ENCODE measurements around the gene ANO10. TPM values are rescaled to one million over a fixed set of nuclear protein-coding genes. Genes with fewer than 3 reads are reported as not detected.
"Not testable (repeated sequence)": the region's sequence is repeated elsewhere in the genome, so short reads cannot be mapped to it uniquely, and the experiment has no call there.

ANO10 gene
- total RNA-seq, 2 experiments from 2014 or later: 19.9 TPM

DNA sequence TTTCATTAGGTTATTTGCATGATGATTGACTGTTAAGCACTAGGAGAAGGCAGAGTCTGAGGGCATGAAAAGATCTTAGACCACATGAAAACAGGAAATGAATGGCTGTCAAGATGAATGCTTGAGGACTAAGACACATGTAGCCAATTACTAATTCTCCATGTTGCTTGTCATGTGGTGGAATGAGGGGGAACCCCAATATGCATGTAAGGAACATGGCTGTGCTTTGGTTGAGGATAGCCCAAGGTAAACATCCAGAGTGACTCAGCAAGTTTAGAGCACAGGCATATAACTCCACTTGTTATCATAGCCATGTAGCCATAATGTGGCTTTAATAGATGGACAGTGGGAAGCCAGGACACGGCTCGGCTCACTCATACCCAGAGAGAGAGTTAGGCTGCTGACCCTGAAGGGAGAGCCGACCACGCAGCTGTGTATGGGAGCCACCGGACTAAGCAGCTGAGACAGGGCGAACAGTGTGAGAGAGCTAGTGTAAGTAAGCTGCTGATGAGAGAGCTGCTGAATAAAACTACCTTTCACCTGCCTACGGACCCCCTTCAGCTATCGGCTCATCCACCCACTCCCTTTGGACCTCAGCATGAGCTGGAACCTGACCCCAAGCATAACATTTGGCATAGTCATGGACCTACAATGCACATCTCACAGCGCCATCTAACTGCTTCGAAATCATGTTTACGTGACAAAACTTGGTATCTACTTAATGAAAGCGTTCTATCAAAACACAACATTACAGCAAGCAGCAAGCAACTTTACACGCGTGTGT, 37.6 kb downstream of the ANO10 start:
- DNase-seq: no peak
- Mint-ChIP-seq H3K4me1 (peaks cover 11% of the 10 kb centered on the region), H3K4me3 (no peak overlapping the region), H3K27ac (no peak overlapping the region), H3K36me3 (ENCODE audit: low read depth) (peaks cover 2% of the 10 kb centered on the region), H3K27me3 (no peaks in the 10 kb centered on the region), H3K9me3 (peaks cover 3% of the 10 kb centered on the region)
- CTCF ChIA-PET: no interaction called here
- POLR2A ChIA-PET: interaction anchor here (0.6 kb wide), 1 partner anchor 264 kb away, joined by 3 read pairs; no protein-coding TSS in a partner anchor

DNA sequence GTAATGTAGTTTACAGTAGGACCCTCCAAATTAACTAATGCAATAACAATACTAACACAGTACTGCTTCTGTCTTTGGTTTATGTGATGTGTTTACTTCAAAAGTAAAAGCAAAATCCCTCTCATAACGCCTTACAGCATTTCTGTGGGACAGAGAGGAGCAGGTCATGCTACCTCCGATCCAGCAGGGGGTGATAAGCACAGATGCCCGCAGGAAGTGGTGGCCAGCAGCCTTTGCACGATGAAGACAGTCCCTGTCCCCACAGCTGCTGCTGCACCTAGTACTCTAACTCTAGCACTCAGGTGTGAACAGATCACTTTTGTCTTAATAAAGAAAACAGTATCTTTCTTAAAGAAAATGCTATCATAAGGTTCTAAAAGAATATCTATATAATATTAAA, 38.3 kb downstream of the ANO10 start:
- no peak overlapping the region for H3K4me3 Mint-ChIP-seq
- H3K27ac Mint-ChIP-seq: no peak overlapping the region
- DNase-seq: no peak
- peaks cover 11% of the 10 kb centered on the region for H3K4me1 Mint-ChIP-seq
- peaks cover 2% of the 10 kb centered on the region for H3K36me3 Mint-ChIP-seq (ENCODE audit: low read depth)
- H3K9me3 Mint-ChIP-seq: peaks cover 3% of the 10 kb centered on the region
- H3K27me3 Mint-ChIP-seq: no peaks in the 10 kb centered on the region
- ChIA-PET CTCF (no interaction called here), POLR2A (no interaction called here)

DNA sequence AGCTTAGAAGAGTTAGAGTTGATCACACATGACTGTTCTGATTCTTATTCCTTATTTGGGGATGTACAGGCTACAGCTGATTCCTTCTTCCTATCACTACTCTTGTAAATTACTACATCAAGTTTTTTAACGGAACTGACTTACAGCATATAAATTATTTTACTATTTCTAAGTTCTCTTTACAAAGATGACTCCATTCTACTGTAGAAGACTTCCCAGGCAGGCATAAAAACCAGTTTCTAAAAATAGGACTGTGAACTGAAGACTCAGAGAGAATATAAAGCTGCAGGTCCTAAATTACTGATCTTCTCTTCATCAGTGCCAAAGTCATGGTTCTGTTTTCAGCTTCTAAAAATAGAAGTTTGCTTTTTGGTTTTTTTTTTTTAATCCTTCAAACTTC, 38.9 kb downstream of the ANO10 start:
- Mint-ChIP-seq H3K4me1 (peaks cover 11% of the 10 kb centered on the region), H3K9me3 (peaks cover 3% of the 10 kb centered on the region), H3K4me3 (no peak overlapping the region), H3K27me3 (no peaks in the 10 kb centered on the region), H3K36me3 (ENCODE audit: low read depth) (peaks cover 2% of the 10 kb centered on the region), H3K27ac (no peak overlapping the region)
- POLR2A ChIA-PET: no interaction called here
- CTCF ChIA-PET: interaction anchor here (0.6 kb wide), 1 partner anchor 46 kb away, joined by 3 read pairs; no protein-coding TSS in a partner anchor
- DNase-seq: no peak

DNA sequence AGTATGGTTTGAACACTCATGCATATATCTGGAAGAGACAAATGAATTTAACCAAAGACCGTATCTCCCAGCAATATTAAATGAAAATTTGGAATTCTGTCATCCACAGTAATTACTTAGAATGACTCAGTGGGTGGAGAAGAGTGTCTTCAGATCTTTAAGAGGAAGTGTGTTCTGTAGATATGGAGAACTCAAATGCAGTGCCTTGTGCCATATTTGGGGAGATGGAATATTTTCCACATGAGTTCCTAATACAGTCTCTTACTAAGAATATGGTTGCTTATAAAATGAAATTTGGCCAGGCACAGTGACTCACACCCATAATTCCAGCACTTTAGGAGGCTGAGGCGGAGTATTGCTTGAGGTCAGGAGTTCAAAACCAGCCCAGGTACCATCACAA, 40.5 kb downstream of the ANO10 start:
- Mint-ChIP-seq H3K27me3 (no peaks in the 10 kb centered on the region), H3K27ac (no peak overlapping the region), H3K9me3 (peaks cover 3% of the 10 kb centered on the region), H3K4me3 (no peak overlapping the region), H3K4me1 (peaks cover 11% of the 10 kb centered on the region), H3K36me3 (ENCODE audit: low read depth) (peaks cover 6% of the 10 kb centered on the region)
- ChIA-PET POLR2A (no interaction called here), CTCF (no interaction called here)
- DNase-seq: no peak

DNA sequence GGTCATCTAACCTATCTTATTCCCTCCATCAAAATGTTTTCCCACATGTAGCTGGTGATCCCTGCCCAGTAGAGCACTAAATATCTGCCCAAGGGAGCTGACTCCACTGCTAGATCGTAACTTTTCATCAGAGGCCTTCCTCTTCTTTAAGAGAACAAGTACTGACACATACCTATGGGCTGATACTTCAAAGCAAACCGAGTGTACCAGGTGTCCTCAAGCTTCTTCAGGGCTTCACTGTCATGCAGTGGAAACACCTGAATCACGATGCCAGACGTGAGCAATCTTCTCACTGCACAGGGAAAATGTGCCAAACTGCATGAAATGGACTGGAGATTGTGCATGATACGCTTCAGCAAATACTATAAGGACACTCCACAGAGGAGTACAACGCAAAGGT, 41.6 kb downstream of the ANO10 start:
- ChIA-PET POLR2A (no interaction called here), CTCF (no interaction called here)
- no peaks in the 10 kb centered on the region for H3K27me3 Mint-ChIP-seq
- peaks cover 9% of the 10 kb centered on the region for H3K36me3 Mint-ChIP-seq (ENCODE audit: low read depth)
- no peak for DNase-seq
- H3K4me1 Mint-ChIP-seq: peaks cover 11% of the 10 kb centered on the region
- peaks cover 3% of the 10 kb centered on the region for H3K9me3 Mint-ChIP-seq
- no peak overlapping the region for H3K4me3 Mint-ChIP-seq
- no peak overlapping the region for H3K27ac Mint-ChIP-seq

DNA sequence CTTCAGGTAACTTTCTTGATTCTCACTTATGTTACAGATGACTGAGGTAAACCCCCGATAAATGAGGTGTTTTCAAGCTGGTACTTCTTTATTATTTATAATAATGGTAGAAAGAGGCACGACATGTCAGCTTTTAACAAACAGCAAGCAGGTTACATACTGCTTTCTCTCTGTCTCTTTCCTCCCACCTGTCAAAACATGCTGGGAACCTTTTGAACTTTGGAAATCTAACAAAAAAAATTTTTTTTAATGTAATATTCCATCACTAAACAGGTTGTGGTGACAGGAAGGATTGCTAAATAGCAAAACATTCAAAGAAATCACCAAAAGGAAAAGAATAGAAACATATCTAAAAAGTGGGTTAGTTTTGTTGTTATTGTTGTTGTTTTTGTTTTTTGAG, 48.2 kb downstream of the ANO10 start:
- H3K36me3 Mint-ChIP-seq (ENCODE audit: low read depth): peaks cover 9% of the 10 kb centered on the region
- ChIA-PET POLR2A (no interaction called here), CTCF (no interaction called here)
- H3K9me3 Mint-ChIP-seq: no peaks in the 10 kb centered on the region
- no peaks in the 10 kb centered on the region for H3K27me3 Mint-ChIP-seq
- H3K27ac Mint-ChIP-seq: no peak overlapping the region
- no peaks in the 10 kb centered on the region for H3K4me1 Mint-ChIP-seq
- no peak overlapping the region for H3K4me3 Mint-ChIP-seq
- no peak for DNase-seq

DNA sequence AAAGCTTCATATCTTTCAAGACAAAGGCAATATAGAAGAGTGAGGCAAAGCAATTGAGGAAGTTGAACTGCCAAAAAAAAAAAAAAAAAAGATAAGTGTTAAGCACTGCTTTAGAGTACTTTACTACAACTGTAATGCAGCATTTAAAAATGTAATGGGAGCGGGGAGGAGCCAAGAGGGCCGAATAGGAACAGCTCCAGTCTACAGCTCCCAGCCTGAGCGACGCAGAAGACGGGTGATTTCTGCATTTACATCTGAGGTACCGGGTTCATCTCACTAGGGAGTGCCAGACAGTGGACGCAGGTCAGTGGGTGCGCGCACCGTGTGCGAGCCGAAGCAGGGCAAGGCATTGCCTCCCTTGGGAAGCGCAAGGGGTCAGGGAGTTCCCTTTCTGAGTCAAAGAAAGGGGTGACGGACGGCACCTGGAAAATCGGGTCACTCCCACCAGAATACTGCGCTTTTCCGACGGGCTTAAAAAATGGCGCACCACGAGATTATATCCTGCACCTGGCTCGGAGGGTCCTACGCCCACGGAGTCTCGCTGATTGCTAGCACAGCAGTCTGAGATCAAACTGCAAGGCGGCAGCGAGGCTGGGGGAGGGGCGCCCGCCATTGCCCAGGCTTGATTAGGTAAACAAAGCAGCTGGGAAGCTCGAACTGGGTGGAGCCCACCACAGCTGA, 56.0 kb downstream of the ANO10 start:
- H3K9me3 Mint-ChIP-seq; H3K4me1 Mint-ChIP-seq; H3K36me3 Mint-ChIP-seq (ENCODE audit: low read depth); H3K27ac Mint-ChIP-seq; POLR2A ChIA-PET; DNase-seq; CTCF ChIA-PET; H3K4me3 Mint-ChIP-seq; H3K27me3 Mint-ChIP-seq: not testable (repeated sequence)

DNA sequence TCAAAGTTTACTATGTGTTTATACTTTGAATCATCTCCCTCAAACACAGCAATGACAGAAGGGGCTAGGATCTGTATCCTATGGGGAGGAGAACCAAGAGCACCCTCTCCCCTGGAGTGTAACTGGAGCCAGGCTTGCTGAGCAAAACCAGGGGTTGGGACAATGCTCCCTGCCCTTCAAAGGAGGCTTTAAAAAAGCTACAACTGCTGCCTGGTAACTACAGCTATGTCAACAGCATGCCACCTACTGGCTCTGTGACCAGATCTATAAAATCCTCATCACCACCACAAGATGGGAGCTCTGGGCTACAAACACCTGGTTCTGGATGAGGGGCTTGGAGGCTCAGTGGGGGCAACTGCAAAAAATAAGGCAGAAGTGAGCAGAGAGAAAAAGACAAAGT, 61.9 kb downstream of the ANO10 start:
- ChIA-PET POLR2A (no interaction called here), CTCF (no interaction called here)
- Mint-ChIP-seq H3K4me3 (no peak overlapping the region), H3K36me3 (ENCODE audit: low read depth) (peaks cover 3% of the 10 kb centered on the region), H3K27ac (no peak overlapping the region), H3K9me3 (no peaks in the 10 kb centered on the region), H3K4me1 (no peaks in the 10 kb centered on the region), H3K27me3 (no peaks in the 10 kb centered on the region)
- DNase-seq: no peak

DNA sequence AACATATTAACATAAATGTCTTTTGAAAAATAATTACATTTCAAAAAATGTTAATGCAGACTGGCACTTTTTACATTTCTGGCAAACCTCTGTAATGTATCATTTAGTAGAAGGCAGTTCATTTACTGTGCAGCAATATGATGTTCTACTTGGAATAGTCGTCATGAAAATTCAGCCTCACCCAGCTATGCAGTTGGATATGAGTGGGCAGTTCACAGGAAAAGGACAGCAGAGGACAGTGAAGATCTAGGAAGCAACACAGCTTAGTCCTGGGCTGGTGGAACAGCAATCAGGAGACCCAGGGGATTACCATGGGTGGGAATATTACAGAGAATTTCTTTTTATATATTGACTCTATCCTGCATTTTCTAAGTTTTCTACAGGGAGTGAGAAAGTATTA, 63.6 kb downstream of the ANO10 start:
- H3K27me3 Mint-ChIP-seq: no peaks in the 10 kb centered on the region
- H3K4me3 Mint-ChIP-seq: no peak overlapping the region
- no peak overlapping the region for H3K27ac Mint-ChIP-seq

DNA sequence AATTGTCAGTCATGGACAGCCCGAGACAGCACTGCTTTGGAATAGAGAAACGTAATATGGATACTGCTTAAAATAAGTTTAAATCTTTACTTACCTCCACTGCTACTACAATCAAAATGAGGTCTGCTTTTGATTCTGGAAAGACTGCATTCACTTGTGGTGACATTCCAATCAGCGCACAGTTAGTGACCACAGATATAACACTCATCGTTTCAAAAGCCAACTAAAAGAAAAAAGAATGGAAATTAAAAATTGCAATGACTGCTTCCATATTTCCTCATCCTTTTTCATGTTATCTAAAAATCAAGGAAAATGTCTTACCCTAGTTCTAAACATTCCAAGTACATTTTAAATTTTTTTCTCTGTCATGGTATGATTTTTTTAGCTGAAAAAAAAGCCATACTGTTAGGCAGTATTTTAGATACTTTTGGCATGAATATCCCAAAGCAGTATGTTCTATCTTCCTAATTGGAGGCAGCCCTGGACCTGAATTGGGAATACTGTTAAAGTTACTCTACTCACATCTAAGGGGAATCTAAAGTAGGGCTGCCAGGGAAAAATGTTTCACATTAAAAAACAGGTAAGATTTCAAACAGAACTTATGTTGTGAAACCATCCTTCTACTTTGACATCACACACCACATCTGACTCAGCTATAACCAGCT, 72.1 kb downstream of the ANO10 start:
- DNase-seq: no peak
- POLR2A ChIA-PET: no interaction called here
- Mint-ChIP-seq H3K4me1 (peaks cover 6% of the 10 kb centered on the region), H3K9me3 (no peaks in the 10 kb centered on the region), H3K4me3 (no peak overlapping the region), H3K36me3 (ENCODE audit: low read depth) (peaks cover 6% of the 10 kb centered on the region), H3K27me3 (no peaks in the 10 kb centered on the region), H3K27ac (no peak overlapping the region)
- CTCF ChIA-PET: no interaction called here

More for the DNA sequence above, 63.6 kb downstream of the ANO10 start:
- Mint-ChIP-seq H3K4me1 (no peaks in the 10 kb centered on the region), H3K36me3 (ENCODE audit: low read depth) (peaks cover 7% of the 10 kb centered on the region), H3K9me3 (no peaks in the 10 kb centered on the region)
- CTCF ChIA-PET: no interaction called here
- POLR2A ChIA-PET: no interaction called here
- no peak for DNase-seq

DNA sequence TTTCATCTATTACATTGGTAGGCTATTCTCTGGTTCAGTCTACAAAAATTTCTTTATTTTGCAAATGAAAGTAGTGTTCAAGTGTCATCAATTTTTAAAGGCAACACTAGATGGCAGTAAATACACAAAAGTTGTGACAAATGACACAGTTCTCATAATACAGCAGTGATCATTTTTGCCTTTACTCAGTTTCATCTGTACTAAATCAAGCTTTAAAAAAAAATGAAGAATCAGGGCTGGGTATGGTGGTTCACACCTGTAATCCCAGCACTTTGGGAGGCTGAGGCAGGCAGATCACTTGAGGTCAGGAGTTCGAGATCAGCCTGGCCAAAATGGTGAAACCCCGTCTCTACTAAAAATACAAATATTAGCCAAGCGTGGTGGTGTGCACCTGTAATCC, 77.5 kb downstream of the ANO10 start:
- H3K27ac Mint-ChIP-seq; DNase-seq; H3K27me3 Mint-ChIP-seq; H3K4me3 Mint-ChIP-seq; H3K4me1 Mint-ChIP-seq; POLR2A ChIA-PET; H3K9me3 Mint-ChIP-seq; H3K36me3 Mint-ChIP-seq (ENCODE audit: low read depth): not testable (repeated sequence)
- CTCF ChIA-PET: interaction anchor here (0.6 to 1.6 kb wide), 8 partner anchors 9 to 383 kb away, joined by 3 to 6 read pairs (median 4); no protein-coding TSS in a partner anchor

DNA sequence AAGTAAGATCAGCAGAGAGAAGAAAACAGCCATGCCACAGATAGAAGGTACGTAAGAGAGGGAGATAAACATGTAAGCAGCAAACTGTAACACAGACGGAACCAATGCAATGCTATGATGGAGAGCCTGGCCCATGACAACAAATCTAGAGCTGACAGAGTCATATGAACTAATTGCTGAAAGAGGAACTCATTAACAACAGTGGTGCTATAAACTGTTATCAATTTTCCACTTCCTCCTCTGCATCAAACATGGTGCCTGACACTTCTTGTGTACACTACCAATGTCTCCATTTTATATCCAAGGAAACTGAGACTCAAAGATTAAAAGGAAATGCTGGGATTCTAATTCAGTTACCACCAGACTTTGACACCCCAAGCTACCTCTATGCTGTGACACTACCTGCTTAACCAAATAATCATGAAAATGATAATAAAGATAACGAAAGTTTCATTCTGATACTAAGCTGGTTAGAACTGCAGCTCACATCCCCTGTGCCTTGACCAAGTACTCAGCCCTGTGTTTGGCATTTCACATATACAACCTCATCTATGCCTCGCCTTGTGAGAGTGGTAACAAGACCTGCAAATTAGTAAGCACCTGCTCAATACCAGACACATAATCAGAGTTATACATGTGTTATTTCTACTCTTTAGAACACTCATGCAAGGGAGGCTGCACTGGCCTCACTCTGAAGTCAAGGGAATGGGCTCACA, 79.3 kb downstream of the ANO10 start:
- H3K4me1 Mint-ChIP-seq: peaks cover 7% of the 10 kb centered on the region
- ChIA-PET POLR2A (no interaction called here), CTCF (interaction anchor here (0.5 to 1.9 kb wide), 5 partner anchors 10 to 380 kb away, joined by 3 to 5 read pairs (median 3); no protein-coding TSS in a partner anchor)
- H3K9me3 Mint-ChIP-seq: no peaks in the 10 kb centered on the region
- no peak overlapping the region for H3K4me3 Mint-ChIP-seq
- H3K36me3 Mint-ChIP-seq (ENCODE audit: low read depth): no peaks in the 10 kb centered on the region
- no peaks in the 10 kb centered on the region for H3K27me3 Mint-ChIP-seq
- no peak overlapping the region for H3K27ac Mint-ChIP-seq
- DNase-seq: no peak

DNA sequence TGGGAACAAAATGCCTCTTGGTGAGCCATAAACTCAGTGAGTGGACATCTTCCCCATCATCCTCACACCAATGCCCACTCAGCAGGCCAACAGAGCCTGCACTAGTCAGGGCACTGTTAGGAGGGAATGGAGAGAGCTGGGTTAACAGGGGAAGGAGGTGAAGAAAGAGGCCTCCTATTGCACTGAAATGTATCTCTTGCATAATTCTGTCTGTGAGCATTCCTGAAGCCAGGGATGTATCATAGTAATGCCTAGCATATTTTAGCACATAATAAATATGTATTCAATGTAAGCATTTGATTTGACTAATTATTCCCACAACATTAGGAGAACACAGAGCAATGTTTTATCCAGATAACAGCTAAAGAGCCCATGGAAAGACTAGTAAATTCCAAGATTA, 81.2 kb downstream of the ANO10 start:
- no peak overlapping the region for H3K27ac Mint-ChIP-seq
- H3K36me3 Mint-ChIP-seq (ENCODE audit: low read depth): no peaks in the 10 kb centered on the region
- H3K9me3 Mint-ChIP-seq: no peaks in the 10 kb centered on the region
- H3K27me3 Mint-ChIP-seq: no peaks in the 10 kb centered on the region
- H3K4me3 Mint-ChIP-seq: no peak overlapping the region
- POLR2A ChIA-PET: no interaction called here
- CTCF ChIA-PET: interaction anchor here (1.0 to 1.9 kb wide), 2 partner anchors 159 to 218 kb away, joined by 3 to 4 read pairs; no protein-coding TSS in a partner anchor
- H3K4me1 Mint-ChIP-seq: peaks cover 7% of the 10 kb centered on the region
- no peak for DNase-seq
